GM18873 (cell line): ENCODE results near the gene HDDC2.

Experiments
- ATAC-seq: cut with Tn5 transposase; IDR thresholded peaks from one replicate; pipeline ENCODE4 v1.9.1; 2021; ENCODE audit warnings: mild to moderate bottlenecking, moderate library complexity, moderate number of reproducible peaks; ENCODE audit not compliant: unreplicated experiment, low FRiP score

Gene HDDC2

GRCh38 chr6:125245523-125246264 is 56.1 kb downstream of the HDDC2 start:
- ATAC-seq = no peak

GRCh38 chr6:125245109-125245508 is 56.7 kb downstream of the HDDC2 start:
- no peak for ATAC-seq

GRCh38 chr6:125237764-125238163 is 64.0 kb downstream of the HDDC2 start:
- ATAC-seq = no peak

- ATAC-seq = no peak
These were observed 65.0 kb downstream of the HDDC2 start for GRCh38 chr6:125236536-125237327.

GRCh38 chr6:125233202-125233601 is 68.6 kb downstream of the HDDC2 start:
- ATAC-seq = no peak

- ATAC-seq = no peak
These were observed 69.3 kb downstream of the HDDC2 start for GRCh38 chr6:125232466-125232865.

- no peak for ATAC-seq
These were observed 70.0 kb downstream of the HDDC2 start for GRCh38 chr6:125231574-125232343.

GRCh38 chr6:125231133-125231532 is 70.6 kb downstream of the HDDC2 start:
- no peak for ATAC-seq

- no peak for ATAC-seq
These were observed 71.1 kb downstream of the HDDC2 start for GRCh38 chr6:125230674-125231073.

GRCh38 chr6:125228981-125229479 is 72.7 kb downstream of the HDDC2 start:
- no peak for ATAC-seq

GRCh38 chr6:125227244-125227643 is 74.5 kb downstream of the HDDC2 start:
- no peak for ATAC-seq
